ENCODE data around the gene CENPF. TPM values are rescaled to one million over a fixed set of nuclear protein-coding genes. Genes with fewer than 3 reads are reported as not detected.
A peak's percentile ranks its signal among the peaks of the same experiment; 100 is the strongest.

CENPF gene
- total RNA-seq (46.2 TPM), polyA plus RNA-seq (0.95 TPM)

- Histone ChIP-seq H3K36me3 (ENCODE audit: insufficient read depth) (no peaks in the 10 kb centered on the region), H3K27ac (ENCODE audit: low read depth) (no peak within 1 kb of the TSS), H3K4me1 (ENCODE audit: insufficient read depth) (no peaks in the 10 kb centered on the region), H3K4me3 (ENCODE audit: low read depth, low read length) (peak within 1 kb of the TSS; percentile 70)
- under 1% methylated on average over 65 of the region's 65 CpGs for WGBS
- DNase-seq (ENCODE audit: extremely low spot score): peak; percentile 97
These were observed at the start of gene CENPF for GRCh38 chr1:214602764-214603657. CENPF (plus strand) TSS chr1:214603195; CDS start chr1:214613755, 10,560 bp downstream.

- Histone ChIP-seq H3K4me3 (ENCODE audit: low read depth, low read length) (no peak overlapping the region), H3K27ac (ENCODE audit: low read depth) (no peak overlapping the region), H3K4me1 (ENCODE audit: insufficient read depth) (no peaks in the 10 kb centered on the region), H3K36me3 (ENCODE audit: insufficient read depth) (no peaks in the 10 kb centered on the region)
- DNase-seq (ENCODE audit: extremely low spot score): no peak
- 64% methylated on average over 8 of the region's 8 CpGs for WGBS
These were observed 44.9 kb upstream of the CENPF start for GRCh38 chr1:214557952-214558735.

- Histone ChIP-seq H3K4me1 (ENCODE audit: insufficient read depth) (no peaks in the 10 kb centered on the region), H3K27ac (ENCODE audit: low read depth) (no peak overlapping the region), H3K36me3 (ENCODE audit: insufficient read depth) (no peaks in the 10 kb centered on the region), H3K4me3 (ENCODE audit: low read depth, low read length) (no peak overlapping the region)
- DNase-seq (ENCODE audit: extremely low spot score): no peak
These were observed 39.1 kb upstream of the CENPF start for GRCh38 chr1:214563881-214564280.

- Histone ChIP-seq H3K27ac (ENCODE audit: low read depth) (no peak overlapping the region), H3K4me1 (ENCODE audit: insufficient read depth) (no peaks in the 10 kb centered on the region), H3K4me3 (ENCODE audit: low read depth, low read length) (no peak overlapping the region), H3K36me3 (ENCODE audit: insufficient read depth) (no peaks in the 10 kb centered on the region)
- no peak for DNase-seq (ENCODE audit: extremely low spot score)
- WGBS: 79% methylated on average over 1 of the region's 1 CpG
These were observed 37.7 kb upstream of the CENPF start for GRCh38 chr1:214565310-214565709.

- Histone ChIP-seq H3K4me3 (ENCODE audit: low read depth, low read length) (no peak overlapping the region), H3K4me1 (ENCODE audit: insufficient read depth) (no peaks in the 10 kb centered on the region), H3K36me3 (ENCODE audit: insufficient read depth) (no peaks in the 10 kb centered on the region), H3K27ac (ENCODE audit: low read depth) (no peak overlapping the region)
- DNase-seq (ENCODE audit: extremely low spot score): no peak
- whole genome bisulfite sequencing: 84% methylated on average over 3 of the region's 3 CpGs
These were observed 36.6 kb upstream of the CENPF start for GRCh38 chr1:214566158-214567104.

GRCh38 chr1:214567481-214567980 is 35.5 kb upstream of the CENPF start:
- H3K4me3 ChIP-seq (ENCODE audit: low read depth, low read length): no peak overlapping the region
- no peak overlapping the region for H3K27ac ChIP-seq (ENCODE audit: low read depth)
- no peaks in the 10 kb centered on the region for H3K4me1 ChIP-seq (ENCODE audit: insufficient read depth)
- no peak for DNase-seq (ENCODE audit: extremely low spot score)
- 92% methylated on average over 2 of the region's 2 CpGs for WGBS
- no peaks in the 10 kb centered on the region for H3K36me3 ChIP-seq (ENCODE audit: insufficient read depth)

DNA sequence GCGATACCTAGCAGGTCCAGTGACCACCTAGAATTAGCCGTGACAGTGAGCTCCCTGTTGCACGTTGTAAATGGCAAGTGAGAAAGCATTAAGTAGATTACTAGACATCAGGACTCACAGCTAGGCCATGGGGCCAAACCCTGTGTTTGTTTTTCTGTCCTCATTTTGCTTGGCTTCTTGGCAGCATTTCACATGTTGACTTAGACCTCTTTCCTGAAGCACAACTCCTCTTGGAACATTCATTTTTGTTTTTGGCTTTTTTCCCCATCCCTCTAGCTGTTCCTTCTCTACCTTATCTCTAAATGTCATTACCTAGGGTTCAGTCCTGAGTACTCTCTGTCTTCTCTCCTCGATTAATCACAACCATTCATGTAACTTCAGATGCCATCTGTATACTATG is 34.7 kb upstream of the CENPF start:
- Histone ChIP-seq H3K4me3 (ENCODE audit: low read depth, low read length) (no peak overlapping the region), H3K27ac (ENCODE audit: low read depth) (no peak overlapping the region), H3K36me3 (ENCODE audit: insufficient read depth) (no peaks in the 10 kb centered on the region), H3K4me1 (ENCODE audit: insufficient read depth) (no peaks in the 10 kb centered on the region)
- 61% methylated on average over 4 of the region's 4 CpGs for WGBS
- DNase-seq (ENCODE audit: extremely low spot score): no peak

DNA sequence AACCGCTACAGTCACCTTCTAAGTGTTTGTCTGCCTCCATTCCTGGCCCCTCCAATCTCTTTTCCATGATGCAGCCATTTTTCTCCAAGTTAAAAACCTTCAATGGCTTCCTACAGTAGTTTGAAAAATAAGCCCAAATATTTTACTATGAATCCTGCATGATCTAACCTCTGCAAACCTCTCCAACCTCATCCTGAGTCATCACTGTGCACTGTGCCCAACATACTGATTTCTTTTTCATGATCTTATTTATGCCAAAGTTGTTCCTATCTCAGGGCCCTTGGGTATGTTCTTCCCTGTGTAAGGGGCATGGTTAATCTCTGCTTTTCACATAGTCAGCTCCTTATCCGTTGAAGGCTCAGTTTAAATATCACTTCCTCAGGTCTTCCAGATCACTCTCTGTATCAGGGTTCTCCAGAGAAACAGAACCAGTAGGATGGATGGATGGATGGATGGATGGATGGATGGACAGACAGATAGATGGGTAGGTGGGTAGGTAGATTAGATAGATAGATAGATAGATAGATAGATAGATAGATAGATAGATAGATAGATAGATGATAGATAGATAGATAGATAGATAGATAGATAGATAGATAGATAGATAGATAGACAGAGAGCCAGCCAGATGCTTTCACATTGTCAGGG is 33.5 kb upstream of the CENPF start:
- H3K4me3 ChIP-seq (ENCODE audit: low read depth, low read length): no peak overlapping the region
- 81% methylated on average over 2 of the region's 2 CpGs for WGBS
- H3K27ac ChIP-seq (ENCODE audit: low read depth): no peak overlapping the region
- no peak for DNase-seq (ENCODE audit: extremely low spot score)
- H3K36me3 ChIP-seq (ENCODE audit: insufficient read depth): no peaks in the 10 kb centered on the region
- H3K4me1 ChIP-seq (ENCODE audit: insufficient read depth): no peaks in the 10 kb centered on the region

DNA sequence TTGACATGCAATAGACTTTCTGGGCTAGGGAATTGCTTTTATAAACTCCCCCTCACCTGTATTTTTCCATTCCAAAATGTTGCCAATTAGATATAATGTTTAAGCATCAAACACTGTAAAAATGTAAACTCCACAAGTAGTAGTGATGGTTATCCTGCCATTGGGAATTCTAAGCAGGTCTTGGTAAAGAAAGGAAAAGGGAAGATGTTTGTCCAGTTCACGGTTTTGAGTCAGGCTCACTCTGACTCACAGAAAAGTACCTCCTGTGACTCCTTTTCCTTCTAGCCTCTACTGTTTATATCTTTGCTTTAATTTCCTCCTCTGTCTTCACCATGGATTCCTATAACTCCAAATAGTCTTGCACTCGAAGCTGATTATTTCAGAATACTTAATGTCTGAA is 32.6 kb upstream of the CENPF start:
- Histone ChIP-seq H3K36me3 (ENCODE audit: insufficient read depth) (no peaks in the 10 kb centered on the region), H3K4me3 (ENCODE audit: low read depth, low read length) (no peak overlapping the region), H3K27ac (ENCODE audit: low read depth) (no peak overlapping the region), H3K4me1 (ENCODE audit: insufficient read depth) (no peaks in the 10 kb centered on the region)
- DNase-seq (ENCODE audit: extremely low spot score): no peak
- 61% methylated on average over 2 of the region's 2 CpGs for WGBS

GRCh38 chr1:214571281-214571680 is 31.7 kb upstream of the CENPF start:
- no peak for DNase-seq (ENCODE audit: extremely low spot score)
- Histone ChIP-seq H3K36me3 (ENCODE audit: insufficient read depth) (no peaks in the 10 kb centered on the region), H3K4me3 (ENCODE audit: low read depth, low read length) (no peak overlapping the region), H3K27ac (ENCODE audit: low read depth) (no peak overlapping the region), H3K4me1 (ENCODE audit: insufficient read depth) (no peaks in the 10 kb centered on the region)

- Histone ChIP-seq H3K27ac (ENCODE audit: low read depth) (peak overlapping the region; percentile 50), H3K36me3 (ENCODE audit: insufficient read depth) (no peaks in the 10 kb centered on the region), H3K4me3 (ENCODE audit: low read depth, low read length) (no peak overlapping the region), H3K4me1 (ENCODE audit: insufficient read depth) (no peaks in the 10 kb centered on the region)
- 67% methylated on average over 11 of the region's 11 CpGs for WGBS
- DNase-seq (ENCODE audit: extremely low spot score): peak; percentile 46
These were observed 29.3 kb upstream of the CENPF start for GRCh38 chr1:214573386-214574318.
